Measurements from ENCODE around the gene TBC1D3G. TPM values are rescaled to one million over a fixed set of nuclear protein-coding genes. Genes with fewer than 3 reads are reported as not detected.
"Not testable (repeated sequence)": the region's sequence is repeated elsewhere in the genome, so short reads cannot be mapped to it uniquely, and the experiment has no call there.

Gene TBC1D3G
- total RNA-seq (ENCODE audit: unreplicated experiment) = not detected
- long read RNA-seq = 0 reads

DNA sequence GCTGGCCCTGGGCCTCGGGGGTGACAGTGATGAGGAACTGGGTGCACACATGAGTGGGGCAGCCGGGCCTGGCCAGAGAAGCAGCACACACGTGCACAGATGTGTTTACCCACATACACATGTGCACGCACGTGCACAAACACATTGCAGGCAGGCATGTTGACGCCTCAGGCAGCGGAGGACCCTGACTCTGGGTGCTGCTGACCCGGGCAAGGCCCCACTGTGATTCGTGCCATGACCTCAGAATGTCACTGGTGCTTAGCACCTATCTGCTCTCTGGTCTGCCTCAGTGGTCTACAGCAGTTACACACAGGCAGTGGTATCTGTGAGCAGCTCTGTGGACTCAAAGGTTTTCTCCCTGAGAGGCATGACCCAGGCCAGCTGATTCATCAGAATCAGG is at the start of gene TBC1D3G:
TSS of gene TBC1D3G (plus strand) at position 301 of the 400 bp plus-strand sequence. CDS start 1,528 bp downstream, outside the sequence.
- not testable (repeated sequence) for H3K9me3 Mint-ChIP-seq (ENCODE audit: unreplicated experiment); DNase-seq; H3K4me1 Mint-ChIP-seq (ENCODE audit: low read depth, unreplicated experiment); H3K27me3 Mint-ChIP-seq (ENCODE audit: unreplicated experiment); H3K4me3 Mint-ChIP-seq (ENCODE audit: unreplicated experiment); H3K36me3 Mint-ChIP-seq (ENCODE audit: unreplicated experiment); H3K27ac Mint-ChIP-seq (ENCODE audit: unreplicated experiment)

DNA sequence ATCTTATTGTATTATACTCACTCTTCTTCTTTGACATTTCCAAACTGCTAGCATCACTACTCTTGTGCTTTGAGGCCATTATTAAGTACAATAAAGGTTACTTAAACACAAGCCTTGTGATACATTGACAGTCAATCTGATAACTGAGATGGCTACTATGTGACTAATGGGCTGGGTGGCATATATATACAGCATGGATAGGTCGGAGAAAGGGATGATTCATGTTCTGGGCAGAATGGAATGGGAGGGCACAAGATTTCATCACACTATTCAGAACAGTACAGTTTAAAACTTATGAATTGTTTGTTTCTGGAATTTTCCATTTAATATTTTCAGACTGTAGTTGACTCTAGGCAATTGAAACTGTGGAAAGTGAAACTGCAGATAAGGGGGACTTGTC is 40.4 kb upstream of the TBC1D3G start:
- H3K27me3 Mint-ChIP-seq (ENCODE audit: unreplicated experiment); H3K9me3 Mint-ChIP-seq (ENCODE audit: unreplicated experiment); H3K36me3 Mint-ChIP-seq (ENCODE audit: unreplicated experiment); H3K4me3 Mint-ChIP-seq (ENCODE audit: unreplicated experiment); DNase-seq; H3K4me1 Mint-ChIP-seq (ENCODE audit: low read depth, unreplicated experiment); H3K27ac Mint-ChIP-seq (ENCODE audit: unreplicated experiment): not testable (repeated sequence)

DNA sequence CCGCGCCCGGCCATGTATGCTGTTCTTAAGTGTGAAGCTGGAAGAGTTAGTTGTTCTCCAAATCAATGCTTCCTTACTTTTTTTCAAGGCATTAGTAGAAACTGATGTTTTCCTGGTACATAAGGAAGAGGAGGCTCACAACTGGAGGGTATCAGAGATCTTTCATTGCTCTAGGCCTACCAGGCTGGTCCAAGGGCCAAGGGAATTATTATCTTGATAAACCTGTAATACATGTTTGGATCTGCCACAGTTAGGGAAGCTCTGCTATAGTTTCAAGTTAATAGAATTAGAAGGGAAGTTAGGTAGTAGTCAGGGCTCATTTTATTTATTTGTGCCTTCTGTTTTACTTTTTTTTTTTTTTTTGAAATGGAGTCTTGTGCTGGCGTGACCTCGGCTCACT is 39.5 kb upstream of the TBC1D3G start:
- not testable (repeated sequence) for H3K27ac Mint-ChIP-seq (ENCODE audit: unreplicated experiment); H3K27me3 Mint-ChIP-seq (ENCODE audit: unreplicated experiment); H3K36me3 Mint-ChIP-seq (ENCODE audit: unreplicated experiment); H3K4me3 Mint-ChIP-seq (ENCODE audit: unreplicated experiment); DNase-seq; H3K4me1 Mint-ChIP-seq (ENCODE audit: low read depth, unreplicated experiment); H3K9me3 Mint-ChIP-seq (ENCODE audit: unreplicated experiment)

DNA sequence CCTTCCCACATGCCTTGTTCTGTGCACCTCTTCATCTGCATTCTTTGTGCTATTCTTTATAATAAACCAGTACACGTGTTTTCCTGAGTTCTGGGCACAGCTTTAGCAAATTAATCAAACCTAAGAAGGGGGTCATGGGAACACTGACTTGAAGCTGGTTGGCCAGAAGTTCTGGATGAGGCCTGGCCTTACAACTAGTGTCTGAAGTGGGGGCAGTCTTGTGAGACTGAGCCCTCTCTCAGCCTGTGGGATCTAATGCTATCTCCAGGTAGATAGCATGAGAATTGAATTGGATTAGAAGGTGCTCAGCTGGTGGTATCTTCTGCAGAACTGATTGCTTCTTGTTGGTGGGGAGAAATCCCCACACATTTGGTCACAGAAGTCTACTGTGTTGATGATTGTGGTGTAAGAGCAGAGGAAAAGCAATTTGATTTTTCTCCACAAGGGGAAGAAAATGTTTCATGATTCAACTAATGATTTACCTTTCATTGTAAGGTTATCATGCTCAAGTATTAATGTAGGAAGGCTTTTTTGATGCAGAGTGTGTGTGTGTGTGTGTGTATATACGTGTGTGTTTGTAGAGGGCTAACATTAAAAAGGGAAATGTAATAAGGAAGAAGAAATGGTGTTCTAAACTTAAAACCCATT is 33.6 kb upstream of the TBC1D3G start:
- not testable (repeated sequence) for H3K27me3 Mint-ChIP-seq (ENCODE audit: unreplicated experiment); H3K36me3 Mint-ChIP-seq (ENCODE audit: unreplicated experiment); H3K9me3 Mint-ChIP-seq (ENCODE audit: unreplicated experiment); H3K27ac Mint-ChIP-seq (ENCODE audit: unreplicated experiment); DNase-seq; H3K4me3 Mint-ChIP-seq (ENCODE audit: unreplicated experiment); H3K4me1 Mint-ChIP-seq (ENCODE audit: low read depth, unreplicated experiment)

DNA sequence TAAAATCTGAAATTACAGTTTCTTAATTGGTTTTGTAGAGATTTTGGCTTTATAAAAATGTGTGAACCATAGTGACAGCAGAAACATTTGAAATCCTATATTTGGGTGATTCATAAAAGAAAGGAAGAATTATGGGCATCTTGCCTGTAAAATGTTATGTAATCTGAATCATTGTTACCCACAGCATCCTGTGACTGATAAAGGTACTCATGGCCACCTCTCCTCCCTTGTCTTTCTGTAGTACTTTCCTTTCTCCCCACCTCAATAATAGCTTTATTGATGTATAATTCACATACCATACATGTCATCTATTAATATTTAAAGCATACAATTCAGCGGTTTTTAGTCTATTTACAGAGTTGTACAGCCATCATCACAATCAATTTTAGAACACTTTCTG is 28.5 kb upstream of the TBC1D3G start:
- not testable (repeated sequence) for H3K27me3 Mint-ChIP-seq (ENCODE audit: unreplicated experiment); H3K4me3 Mint-ChIP-seq (ENCODE audit: unreplicated experiment); H3K4me1 Mint-ChIP-seq (ENCODE audit: low read depth, unreplicated experiment); DNase-seq; H3K27ac Mint-ChIP-seq (ENCODE audit: unreplicated experiment); H3K36me3 Mint-ChIP-seq (ENCODE audit: unreplicated experiment); H3K9me3 Mint-ChIP-seq (ENCODE audit: unreplicated experiment)

DNA sequence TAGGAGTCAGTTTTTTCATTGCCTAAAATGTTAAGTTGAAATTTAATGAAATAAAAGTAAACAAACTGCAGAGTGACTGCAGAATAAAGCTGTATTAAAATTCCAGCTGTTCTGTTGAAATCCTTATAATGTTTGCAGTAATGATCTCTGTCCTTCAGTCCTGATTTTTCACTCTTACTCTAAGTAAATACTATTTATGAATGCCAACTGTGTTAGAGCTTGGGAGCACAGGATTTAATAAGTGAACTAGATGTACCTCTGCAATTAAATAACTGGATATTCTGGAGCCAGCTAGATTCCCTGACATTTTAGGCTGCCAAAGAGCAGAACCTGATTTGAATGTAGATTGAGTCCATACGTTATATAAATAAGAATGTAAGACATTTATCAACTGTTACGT is 7.9 kb upstream of the TBC1D3G start:
- not testable (repeated sequence) for DNase-seq; H3K9me3 Mint-ChIP-seq (ENCODE audit: unreplicated experiment); H3K4me3 Mint-ChIP-seq (ENCODE audit: unreplicated experiment); H3K27me3 Mint-ChIP-seq (ENCODE audit: unreplicated experiment); H3K36me3 Mint-ChIP-seq (ENCODE audit: unreplicated experiment); H3K27ac Mint-ChIP-seq (ENCODE audit: unreplicated experiment); H3K4me1 Mint-ChIP-seq (ENCODE audit: low read depth, unreplicated experiment)

DNA sequence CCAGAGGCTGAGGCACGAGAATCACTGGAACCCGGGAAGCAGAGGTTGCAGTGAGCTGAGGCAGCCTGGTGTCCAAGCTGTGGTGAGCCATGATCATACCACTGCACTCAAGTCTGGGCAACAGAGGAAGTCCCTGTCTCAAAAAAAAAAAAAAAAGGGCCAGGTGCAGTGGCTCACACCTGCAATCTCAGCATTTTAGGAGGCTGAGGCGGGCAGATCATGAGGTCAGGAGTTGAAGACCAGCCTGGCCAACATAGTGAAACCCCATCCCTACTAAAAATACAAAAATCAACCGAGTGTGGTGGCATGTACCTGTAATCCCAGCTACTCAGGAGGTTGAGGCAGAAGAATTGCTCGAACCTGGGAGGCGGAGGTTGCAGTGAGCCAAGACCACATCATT is 38.8 kb downstream of the TBC1D3G start:
- H3K9me3 Mint-ChIP-seq (ENCODE audit: unreplicated experiment); H3K27ac Mint-ChIP-seq (ENCODE audit: unreplicated experiment); H3K4me3 Mint-ChIP-seq (ENCODE audit: unreplicated experiment); H3K4me1 Mint-ChIP-seq (ENCODE audit: low read depth, unreplicated experiment); H3K36me3 Mint-ChIP-seq (ENCODE audit: unreplicated experiment); H3K27me3 Mint-ChIP-seq (ENCODE audit: unreplicated experiment); DNase-seq: not testable (repeated sequence)

DNA sequence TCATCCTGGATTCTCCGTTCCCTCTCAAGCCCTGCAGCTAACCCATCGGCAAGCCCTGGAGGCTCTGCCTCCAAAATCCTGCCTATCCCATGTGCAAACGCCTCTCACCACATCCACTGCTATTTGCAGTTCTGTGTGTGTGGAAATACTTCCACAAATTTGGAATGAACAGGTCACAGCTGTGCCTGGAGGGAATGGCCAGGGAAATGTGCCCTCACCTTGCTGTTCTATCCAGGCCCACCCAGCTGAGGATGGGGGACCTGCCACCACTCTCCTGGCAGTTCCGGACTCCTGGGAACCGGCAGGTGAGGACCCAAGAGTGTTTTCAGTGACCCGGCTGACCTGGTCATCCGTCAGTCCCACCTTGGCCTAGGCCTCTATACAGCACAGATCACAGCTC is 52.3 kb downstream of the TBC1D3G start:
- not testable (repeated sequence) for DNase-seq; H3K27me3 Mint-ChIP-seq (ENCODE audit: unreplicated experiment); H3K36me3 Mint-ChIP-seq (ENCODE audit: unreplicated experiment); H3K27ac Mint-ChIP-seq (ENCODE audit: unreplicated experiment); H3K9me3 Mint-ChIP-seq (ENCODE audit: unreplicated experiment); H3K4me3 Mint-ChIP-seq (ENCODE audit: unreplicated experiment); H3K4me1 Mint-ChIP-seq (ENCODE audit: low read depth, unreplicated experiment)

Other genes starting within 250 kb of the TBC1D3G start
- gene CCL3, start 233.7 kb upstream of the TBC1D3G start, total RNA-seq (ENCODE audit: unreplicated experiment) = not detected
- not detected for gene CCL4, start 220.1 kb upstream of the TBC1D3G start, total RNA-seq (ENCODE audit: unreplicated experiment)
- 37.3 TPM for gene TBC1D3B, start 147.2 kb upstream of the TBC1D3G start, total RNA-seq (ENCODE audit: unreplicated experiment)
- 6.3 TPM for gene CCL3L1, start 127.1 kb upstream of the TBC1D3G start, total RNA-seq (ENCODE audit: unreplicated experiment)
- gene CCL4L2, start 112.8 kb upstream of the TBC1D3G start, total RNA-seq (ENCODE audit: unreplicated experiment) = not detected
- gene TBC1D3I, start 59.3 kb upstream of the TBC1D3G start, total RNA-seq (ENCODE audit: unreplicated experiment) = 3.0 TPM
- gene TBC1D3H, start 64.6 kb downstream of the TBC1D3G start, total RNA-seq (ENCODE audit: unreplicated experiment) = 0.37 TPM
- gene ZNHIT3, start 162.8 kb downstream of the TBC1D3G start, total RNA-seq (ENCODE audit: unreplicated experiment) = 101 TPM
- 88.4 TPM for gene MYO19, start 211.0 kb downstream of the TBC1D3G start, total RNA-seq (ENCODE audit: unreplicated experiment)
- gene PIGW, start 211.1 kb downstream of the TBC1D3G start, total RNA-seq (ENCODE audit: unreplicated experiment) = 10.6 TPM
- gene GGNBP2, start 221.0 kb downstream of the TBC1D3G start, total RNA-seq (ENCODE audit: unreplicated experiment) = 105 TPM